Measurements from ENCODE around the gene ANKRD33B.
"Not testable (repeated sequence)": the region's sequence is repeated elsewhere in the genome, so short reads cannot be mapped to it uniquely, and the experiment has no call there.

ANKRD33B gene

GRCh38 chr5:10559151-10559550 is 4.7 kb upstream of the ANKRD33B start:
- DNase-seq (ENCODE audit: low read depth) = no peak

- DNase-seq (ENCODE audit: low read depth) = no peak
Observed at GRCh38 chr5:10559871-10560270, 4.0 kb upstream of the ANKRD33B start.

- no peak for DNase-seq (ENCODE audit: low read depth)
Observed at GRCh38 chr5:10562201-10563109, 1.4 kb upstream of the ANKRD33B start.

- no peak for DNase-seq (ENCODE audit: low read depth)
Observed at GRCh38 chr5:10563110-10563944, 543 bp upstream of the ANKRD33B start.

- DNase-seq (ENCODE audit: low read depth) = no peak
Observed at GRCh38 chr5:10564838-10565784, 1.2 kb downstream of the ANKRD33B start.

GRCh38 chr5:10565785-10566542 is 2.1 kb downstream of the ANKRD33B start:
- no peak for DNase-seq (ENCODE audit: low read depth)

- no peak for DNase-seq (ENCODE audit: low read depth)
Observed at GRCh38 chr5:10566543-10567068, 2.7 kb downstream of the ANKRD33B start.

- DNase-seq (ENCODE audit: low read depth) = no peak
Observed at GRCh38 chr5:10567121-10567591, 3.3 kb downstream of the ANKRD33B start.

GRCh38 chr5:10567781-10568321 is 4.0 kb downstream of the ANKRD33B start:
- DNase-seq (ENCODE audit: low read depth) = no peak

- not testable (repeated sequence) for DNase-seq (ENCODE audit: low read depth)
Observed at GRCh38 chr5:10570540-10570939, 6.7 kb downstream of the ANKRD33B start.

- no peak for DNase-seq (ENCODE audit: low read depth)
Observed at GRCh38 chr5:10572451-10572850, 8.6 kb downstream of the ANKRD33B start.

GRCh38 chr5:10573487-10574145 is 9.7 kb downstream of the ANKRD33B start:
- no peak for DNase-seq (ENCODE audit: low read depth)

GRCh38 chr5:10574879-10575278 is 11.0 kb downstream of the ANKRD33B start:
- not testable (repeated sequence) for DNase-seq (ENCODE audit: low read depth)

GRCh38 chr5:10576121-10576789 is 12.4 kb downstream of the ANKRD33B start:
- no peak for DNase-seq (ENCODE audit: low read depth)

GRCh38 chr5:10576790-10577189 is 12.9 kb downstream of the ANKRD33B start:
- no peak for DNase-seq (ENCODE audit: low read depth)

- no peak for DNase-seq (ENCODE audit: low read depth)
Observed at GRCh38 chr5:10577371-10578292, 13.8 kb downstream of the ANKRD33B start.

GRCh38 chr5:10578293-10578665 is 14.4 kb downstream of the ANKRD33B start:
- no peak for DNase-seq (ENCODE audit: low read depth)

- DNase-seq (ENCODE audit: low read depth) = no peak
Observed at GRCh38 chr5:10578869-10579268, 15.0 kb downstream of the ANKRD33B start.

All from stimulated activated CD8-positive, alpha-beta memory T cell treated with anti-CD3 and anti-CD28 coated beads, Interleukin-15, amount 100 ng/mL, for 1 hour (primary cell).